Activated naive CD8-positive, alpha-beta T cell treated with anti-CD3 and anti-CD28 coated beads, Interleukin-2, amount 50 U/mL, for 16 hours (primary cell): ENCODE measurements around the gene NOL4L.
"Not testable (repeated sequence)": the region's sequence is repeated elsewhere in the genome, so short reads cannot be mapped to it uniquely, and the experiment has no call there.

Experiments used
- DNase-seq: peaks from one replicate; pipeline ENCODE4 v3.0.0-alpha.2; 2020; ENCODE audit warnings: low read depth, low spot score

NOL4L gene

GRCh38 chr20:32473231-32474008 is 111.7 kb downstream of the NOL4L start:
- no peak for DNase-seq

- DNase-seq = no peak
Observed at GRCh38 chr20:32472581-32473207, 112.4 kb downstream of the NOL4L start.

- DNase-seq = no peak
Observed at GRCh38 chr20:32470940-32471339, 114.2 kb downstream of the NOL4L start.

GRCh38 chr20:32470025-32470861 is 114.9 kb downstream of the NOL4L start:
- DNase-seq = no peak

- DNase-seq = no peak
Observed at GRCh38 chr20:32468860-32469259, 116.3 kb downstream of the NOL4L start.

- DNase-seq = no peak
Observed at GRCh38 chr20:32468313-32468640, 116.9 kb downstream of the NOL4L start.

GRCh38 chr20:32467506-32468312 is 117.4 kb downstream of the NOL4L start:
- DNase-seq = no peak

GRCh38 chr20:32466739-32467505 is 118.2 kb downstream of the NOL4L start:
- no peak for DNase-seq

- DNase-seq = not testable (repeated sequence)
Observed at GRCh38 chr20:32465901-32466675, 119.0 kb downstream of the NOL4L start.

- DNase-seq = no peak
Observed at GRCh38 chr20:32465092-32465900, 119.8 kb downstream of the NOL4L start.

GRCh38 chr20:32464401-32465091 is 120.6 kb downstream of the NOL4L start:
- DNase-seq = no peak

GRCh38 chr20:32463642-32464400 is 121.3 kb downstream of the NOL4L start:
- no peak for DNase-seq

GRCh38 chr20:32462900-32463641 is 122.1 kb downstream of the NOL4L start:
- no peak for DNase-seq

- DNase-seq = no peak
Observed at GRCh38 chr20:32461836-32462600, 123.1 kb downstream of the NOL4L start.

GRCh38 chr20:32460683-32461320 is 124.3 kb downstream of the NOL4L start:
- no peak for DNase-seq

GRCh38 chr20:32460231-32460630 is 124.9 kb downstream of the NOL4L start:
- no peak for DNase-seq
